Measurements from ENCODE around the gene DDIAS. TPM values are rescaled to one million over a fixed set of nuclear protein-coding genes. Genes with fewer than 3 reads are reported as not detected.
A peak's percentile ranks its signal among the peaks of the same experiment; 100 is the strongest.

The DDIAS gene
- total and polyA plus RNA-seq, 2 donors (not counting 3 experiments of a cell fraction or from before 2014, with no cell fraction given): 4.5 to 9.2 TPM

DNA sequence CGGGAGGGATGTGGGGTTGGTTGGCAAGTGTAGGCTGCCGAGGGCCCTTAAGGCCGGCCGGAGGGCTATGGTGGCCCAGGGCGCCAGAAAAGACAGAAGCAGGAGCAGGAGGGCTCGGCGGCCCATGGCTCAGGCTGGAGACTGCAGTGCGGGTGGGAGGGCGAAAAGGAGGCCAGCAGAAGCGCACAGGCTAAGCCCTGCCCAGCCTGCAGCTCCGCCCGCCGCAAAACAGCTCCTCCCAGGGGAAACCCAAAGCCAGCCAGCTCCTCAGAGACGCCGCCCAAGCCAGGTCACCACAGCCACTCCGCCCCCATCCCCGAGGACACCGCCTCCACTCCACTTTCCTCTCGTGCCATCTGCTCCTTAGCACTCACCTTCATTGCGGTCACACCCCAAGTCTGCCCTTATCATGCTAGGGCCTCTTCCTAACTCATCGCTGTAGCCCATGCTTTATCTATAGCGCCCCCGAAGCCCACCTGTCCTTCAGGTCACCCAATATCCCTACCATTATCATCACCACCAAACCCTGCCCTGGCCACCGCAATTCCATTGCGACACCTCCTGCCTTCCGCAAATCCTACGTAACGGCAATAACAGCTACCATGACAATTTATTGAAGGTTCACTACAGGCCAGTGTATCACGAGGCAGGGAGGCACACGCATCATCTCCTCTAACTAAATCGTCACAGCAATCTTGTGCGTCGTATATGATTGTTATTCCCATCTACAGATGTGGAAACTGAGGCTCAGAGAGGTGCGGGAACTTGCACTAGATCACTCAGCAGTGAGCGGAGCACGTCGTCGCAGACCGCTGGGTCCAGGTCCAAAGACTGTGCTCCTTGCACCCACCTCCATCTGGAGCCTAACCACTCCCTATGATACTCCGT lies 1.0 kb upstream of the DDIAS start, which contains the start of gene PRCP:
TSS of gene PRCP (minus strand) at position 154 of the 888 bp plus-strand sequence. CDS start at position 126, 28 bp downstream.
- H3K9me3 ChIP-seq (replicated peaks; ENCODE audit: control insufficient read depth, insufficient read depth, low read length): no peaks in the 10 kb centered on the region
- H3K4me2 ChIP-seq (ENCODE audit: insufficient read depth, low read length): peak within 1 kb of the TSS; percentile 87
- H3K4me1 ChIP-seq (ENCODE audit: control insufficient read depth, extremely low read depth, insufficient read depth, low read length): peaks cover 32% of the 10 kb centered on the region
- no peaks in the 10 kb centered on the region for H3K9me1 ChIP-seq (replicated peaks; ENCODE audit: control insufficient read depth, extremely low read depth, insufficient read depth, low read length)
- peak; percentile 91 for DNase-seq (ENCODE audit: low read depth, low spot score)
- peak within 1 kb of the TSS; percentile 34 to 75 (median 50) for H3K4me3 ChIP-seq (replicated peaks in 1 of 3; ENCODE audit: insufficient read depth in 1 of 3, low read depth in 1 of 3, low read length in 3 of 3)
- H3K27me3 ChIP-seq (ENCODE audit: control insufficient read depth in 2 of 2, insufficient read depth in 2 of 2, low read length in 2 of 2): no peaks in the 10 kb centered on the region
- H4K20me1 ChIP-seq (replicated peaks; ENCODE audit: control insufficient read depth, extremely low read depth, insufficient read depth, low read length): no peaks in the 10 kb centered on the region
- dilution Hi-C loops (cut with MboI; ENCODE audit: extremely low pct_ligation_motif_present, low sequenced_read_pairs) (no loop called here), intact Hi-C loops (cut with micrococcal nuclease) (loop anchor here (1.0 to 10.0 kb wide), 10 partner anchors 11 to 384 kb away; partner anchors contain the start of genes ANKRD42, CCDC90B and RAB30)
- ChIA-PET CTCF (interaction anchor here (1.0 to 9.1 kb wide), 22 partner anchors 11 to 382 kb away, joined by 3 to 191 read pairs (median 5); partner anchors contain the start of genes ANKRD42 and PCF11), POLR2A (interaction anchor here (1.0 to 2.1 kb wide), 7 partner anchors 11 to 256 kb away, joined by 4 to 8 read pairs (median 6); partner anchors contain the start of gene PCF11)
- peak; percentile 96 for TF ChIP-seq POLR2A (IDR thresholded peaks at IDR 0.05; ENCODE audit: low read depth, low read length)
- TF ChIP-seq EZH2 (IDR thresholded peaks at IDR 0.05; ENCODE audit: borderline replicate concordance, low read depth, low read length, severe bottlenecking): no peak
- TF ChIP-seq, protein P1, sequence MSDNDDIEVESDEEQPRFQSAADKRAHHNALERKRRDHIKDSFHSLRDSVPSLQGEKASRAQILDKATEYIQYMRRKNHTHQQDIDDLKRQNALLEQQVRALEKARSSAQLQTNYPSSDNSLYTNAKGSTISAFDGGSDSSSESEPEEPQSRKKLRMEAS (IDR thresholded peaks at IDR 0.05; ENCODE audit: insufficient read depth, insufficient read length): no peak
- peaks cover 0 to under 1% of the 10 kb centered on the region in 2 experiments for H3K36me3 ChIP-seq (ENCODE audit: control insufficient read depth in 2 of 2, extremely low read depth in 1 of 2, insufficient read depth in 2 of 2, low read length in 2 of 2)
- peak within 1 kb of the TSS; percentile 76 for H3K9ac ChIP-seq (replicated peaks; ENCODE audit: extremely low read depth, insufficient read depth, low read length)
- peak within 1 kb of the TSS; percentile 85 for H2AFZ ChIP-seq (ENCODE audit: low read depth, low read length)
- peaks cover 41% of the 10 kb centered on the region for H3K79me2 ChIP-seq (ENCODE audit: control insufficient read depth, insufficient read depth, low read length)
- no TSS peak for BruUV-seq (replicated peaks)
- peak within 1 kb of the TSS; percentile 52 for H3K27ac ChIP-seq (ENCODE audit: insufficient read depth, low read depth, low read length)
- peak; percentile 80 for FAIRE-seq

DNA sequence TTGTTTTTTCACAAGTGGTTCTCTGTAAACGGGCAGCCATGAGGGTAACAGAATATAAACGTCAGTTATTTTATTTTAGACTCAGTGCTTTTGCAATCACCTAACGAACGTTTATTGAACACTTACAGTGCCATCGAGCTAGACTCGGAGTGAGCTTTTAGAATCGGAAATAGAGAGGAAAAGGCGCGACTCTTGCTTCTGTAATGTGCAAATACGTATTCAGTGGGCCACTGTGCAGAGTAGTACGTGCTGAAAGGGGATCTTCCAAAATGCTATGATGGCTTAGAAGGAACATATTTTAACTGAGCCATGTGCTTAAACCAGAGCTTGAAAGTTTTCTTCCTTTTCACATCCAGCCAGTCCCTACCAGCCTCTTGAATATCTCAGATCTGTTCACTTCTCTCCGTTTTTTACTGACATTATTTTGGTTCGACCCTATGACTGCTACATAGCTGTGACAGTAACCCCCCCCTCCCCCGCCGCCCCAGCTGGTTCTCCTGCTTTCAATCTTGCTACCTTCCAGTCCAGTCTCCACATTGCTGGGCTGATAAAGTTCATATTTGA lies 468 bp downstream of the DDIAS start:
- DNase-seq (ENCODE audit: low read depth, low spot score): no peak
- H3K4me1 ChIP-seq (ENCODE audit: control insufficient read depth, extremely low read depth, insufficient read depth, low read length): peaks cover 36% of the 10 kb centered on the region
- no peaks in the 10 kb centered on the region for H3K9me1 ChIP-seq (replicated peaks; ENCODE audit: control insufficient read depth, extremely low read depth, insufficient read depth, low read length)
- TF ChIP-seq, protein P2, sequence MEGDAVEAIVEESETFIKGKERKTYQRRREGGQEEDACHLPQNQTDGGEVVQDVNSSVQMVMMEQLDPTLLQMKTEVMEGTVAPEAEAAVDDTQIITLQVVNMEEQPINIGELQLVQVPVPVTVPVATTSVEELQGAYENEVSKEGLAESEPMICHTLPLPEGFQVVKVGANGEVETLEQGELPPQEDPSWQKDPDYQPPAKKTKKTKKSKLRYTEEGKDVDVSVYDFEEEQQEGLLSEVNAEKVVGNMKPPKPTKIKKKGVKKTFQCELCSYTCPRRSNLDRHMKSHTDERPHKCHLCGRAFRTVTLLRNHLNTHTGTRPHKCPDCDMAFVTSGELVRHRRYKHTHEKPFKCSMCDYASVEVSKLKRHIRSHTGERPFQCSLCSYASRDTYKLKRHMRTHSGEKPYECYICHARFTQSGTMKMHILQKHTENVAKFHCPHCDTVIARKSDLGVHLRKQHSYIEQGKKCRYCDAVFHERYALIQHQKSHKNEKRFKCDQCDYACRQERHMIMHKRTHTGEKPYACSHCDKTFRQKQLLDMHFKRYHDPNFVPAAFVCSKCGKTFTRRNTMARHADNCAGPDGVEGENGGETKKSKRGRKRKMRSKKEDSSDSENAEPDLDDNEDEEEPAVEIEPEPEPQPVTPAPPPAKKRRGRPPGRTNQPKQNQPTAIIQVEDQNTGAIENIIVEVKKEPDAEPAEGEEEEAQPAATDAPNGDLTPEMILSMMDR (IDR thresholded peaks at IDR 0.05; ENCODE audit: extremely low read depth in 1 of 2, insufficient read depth in 1 of 2, low read depth in 1 of 2, low read length in 2 of 2): no peak
- no peak for TF ChIP-seq MYC (IDR thresholded peaks at IDR 0.05; ENCODE audit: low read depth, low read length)
- no peak for TF ChIP-seq JUN (IDR thresholded peaks at IDR 0.05; ENCODE audit: borderline replicate concordance, insufficient read depth, insufficient read length, low read depth)
- TF ChIP-seq GATA2 (IDR thresholded peaks at IDR 0.05; ENCODE audit: insufficient read depth, insufficient read length, low read depth, low read length): no peak
- TF ChIP-seq EZH2 (IDR thresholded peaks at IDR 0.05; ENCODE audit: borderline replicate concordance, low read depth, low read length, severe bottlenecking): no peak
- TF ChIP-seq POLR2A (IDR thresholded peaks at IDR 0.05; ENCODE audit: low read depth, low read length): no peak
- no peak for TF ChIP-seq FOS (IDR thresholded peaks at IDR 0.05; ENCODE audit: borderline replicate concordance, insufficient read depth, low read length)
- no peak for TF ChIP-seq POLR2AphosphoS5 (IDR thresholded peaks at IDR 0.05; ENCODE audit: insufficient read depth, low read depth, low read length)
- TF ChIP-seq, protein P1 (IDR thresholded peaks at IDR 0.05; ENCODE audit: insufficient read depth, insufficient read length): no peak
- dilution Hi-C loops (cut with MboI; ENCODE audit: extremely low pct_ligation_motif_present, low sequenced_read_pairs): no loop called here
- intact Hi-C loops (cut with micrococcal nuclease): loop anchor here (1.0 to 10.0 kb wide), 7 partner anchors 18 to 918 kb away; partner anchors contain the start of genes ANKRD42, CCDC90B and RAB30
- POLR2A ChIA-PET: interaction anchor here (0.6 to 2.1 kb wide), 3 partner anchors 12 to 254 kb away, joined by 3 to 8 read pairs (median 6); partner anchors contain the start of gene PCF11
- H3K36me3 ChIP-seq (ENCODE audit: control insufficient read depth in 2 of 2, extremely low read depth in 1 of 2, insufficient read depth in 2 of 2, low read length in 2 of 2): no peaks in the 10 kb centered on the region
- H3K9me3 ChIP-seq (replicated peaks; ENCODE audit: control insufficient read depth, insufficient read depth, low read length): no peaks in the 10 kb centered on the region
- H4K20me1 ChIP-seq (replicated peaks; ENCODE audit: control insufficient read depth, extremely low read depth, insufficient read depth, low read length): no peaks in the 10 kb centered on the region
- H3K4me2 ChIP-seq (ENCODE audit: insufficient read depth, low read length): peak overlapping the region; percentile 87
- H3K79me2 ChIP-seq (ENCODE audit: control insufficient read depth, insufficient read depth, low read length): peaks cover 35% of the 10 kb centered on the region
- H3K4me3 ChIP-seq (replicated peaks in 1 of 3; ENCODE audit: insufficient read depth in 1 of 3, low read depth in 1 of 3, low read length in 3 of 3): peak overlapping the region; percentile 50 to 75 (median 66)
- TSS peak; percentile 69 for BruUV-seq (replicated peaks)
- H3K9ac ChIP-seq (replicated peaks; ENCODE audit: extremely low read depth, insufficient read depth, low read length): peak overlapping the region; percentile 56
- no peaks in the 10 kb centered on the region for H3K27me3 ChIP-seq (ENCODE audit: control insufficient read depth in 2 of 2, insufficient read depth in 2 of 2, low read length in 2 of 2)
- peak overlapping the region; percentile 32 for H3K27ac ChIP-seq (ENCODE audit: insufficient read depth, low read depth, low read length)
- peak overlapping the region; percentile 48 for H2AFZ ChIP-seq (ENCODE audit: low read depth, low read length)
- FAIRE-seq: no peak
- CTCF ChIA-PET: interaction anchor here (0.7 to 9.1 kb wide), 19 partner anchors 12 to 380 kb away, joined by 3 to 191 read pairs (median 6); partner anchors contain the start of genes ANKRD42 and PCF11
